ENCODE data around the gene POU2F1.

DNA sequence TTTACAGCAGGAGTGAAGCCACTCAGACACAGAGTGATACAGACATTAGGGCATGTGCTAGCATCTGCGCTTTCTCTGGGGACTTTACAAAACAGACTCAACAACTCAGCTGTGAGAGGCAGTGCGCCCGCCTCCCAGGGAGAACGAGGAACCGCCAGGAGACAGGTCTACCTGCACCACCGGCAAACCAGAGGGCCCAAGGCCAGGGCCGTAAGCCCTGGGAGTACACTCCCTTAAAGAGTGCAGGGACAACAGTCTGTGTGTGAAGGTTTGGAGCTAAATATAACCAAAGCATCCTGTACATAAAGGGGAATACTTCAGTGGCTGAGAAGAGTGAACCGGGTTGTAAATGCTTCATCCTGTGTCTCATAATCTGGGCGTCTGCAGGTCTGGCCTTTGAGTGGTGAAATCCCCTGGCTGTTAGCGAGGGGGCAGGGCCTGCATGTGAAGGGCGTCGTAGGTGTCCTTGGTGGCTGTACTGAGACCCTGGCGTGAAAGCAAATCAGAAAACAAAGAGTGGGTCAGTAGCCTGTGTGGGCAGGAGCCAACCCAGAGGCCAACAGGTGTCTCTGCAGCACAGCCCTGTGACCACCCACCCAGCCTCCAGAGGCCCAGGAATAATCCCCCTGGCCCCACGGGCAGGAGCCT, 210.7 kb downstream of the POU2F1 start:
- TF ChIP-seq, protein P1, sequence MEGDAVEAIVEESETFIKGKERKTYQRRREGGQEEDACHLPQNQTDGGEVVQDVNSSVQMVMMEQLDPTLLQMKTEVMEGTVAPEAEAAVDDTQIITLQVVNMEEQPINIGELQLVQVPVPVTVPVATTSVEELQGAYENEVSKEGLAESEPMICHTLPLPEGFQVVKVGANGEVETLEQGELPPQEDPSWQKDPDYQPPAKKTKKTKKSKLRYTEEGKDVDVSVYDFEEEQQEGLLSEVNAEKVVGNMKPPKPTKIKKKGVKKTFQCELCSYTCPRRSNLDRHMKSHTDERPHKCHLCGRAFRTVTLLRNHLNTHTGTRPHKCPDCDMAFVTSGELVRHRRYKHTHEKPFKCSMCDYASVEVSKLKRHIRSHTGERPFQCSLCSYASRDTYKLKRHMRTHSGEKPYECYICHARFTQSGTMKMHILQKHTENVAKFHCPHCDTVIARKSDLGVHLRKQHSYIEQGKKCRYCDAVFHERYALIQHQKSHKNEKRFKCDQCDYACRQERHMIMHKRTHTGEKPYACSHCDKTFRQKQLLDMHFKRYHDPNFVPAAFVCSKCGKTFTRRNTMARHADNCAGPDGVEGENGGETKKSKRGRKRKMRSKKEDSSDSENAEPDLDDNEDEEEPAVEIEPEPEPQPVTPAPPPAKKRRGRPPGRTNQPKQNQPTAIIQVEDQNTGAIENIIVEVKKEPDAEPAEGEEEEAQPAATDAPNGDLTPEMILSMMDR (IDR thresholded peaks at IDR 0.05): no peak
- TF ChIP-seq EZH2 (IDR thresholded peaks at IDR 0.05; ENCODE audit: borderline replicate concordance, insufficient read depth, low read depth, low read length, poor library complexity, severe bottlenecking): no peak
